T-helper 1 cell (primary cell): Measurements from ENCODE around the gene BMAL2.

Source experiments
- DNase-seq, 5 donors: peaks; one replicate each; pipeline ENCODE4 v3.0.0-alpha.2; 2012 to 2020

Gene BMAL2

DNA sequence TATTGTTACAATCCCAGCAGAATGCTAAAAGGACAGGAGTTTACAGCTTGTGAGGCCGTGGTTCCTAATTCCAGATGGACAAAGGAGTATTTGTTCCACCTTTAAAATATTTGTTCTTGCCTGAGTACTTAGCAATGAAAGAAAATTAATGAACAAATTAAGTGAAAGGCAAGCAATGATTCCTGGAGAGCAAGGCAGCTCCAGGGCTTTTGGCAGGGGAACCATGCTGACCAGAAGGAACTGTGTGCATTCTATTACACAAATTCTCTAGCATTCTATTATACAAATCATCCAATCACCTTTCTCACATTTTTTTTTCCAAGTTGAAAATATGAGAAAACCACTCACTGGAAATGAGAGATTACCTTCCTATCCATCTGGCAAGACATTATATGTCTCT lies 1.8 kb upstream of the BMAL2 start:
- no peak for DNase-seq

DNA sequence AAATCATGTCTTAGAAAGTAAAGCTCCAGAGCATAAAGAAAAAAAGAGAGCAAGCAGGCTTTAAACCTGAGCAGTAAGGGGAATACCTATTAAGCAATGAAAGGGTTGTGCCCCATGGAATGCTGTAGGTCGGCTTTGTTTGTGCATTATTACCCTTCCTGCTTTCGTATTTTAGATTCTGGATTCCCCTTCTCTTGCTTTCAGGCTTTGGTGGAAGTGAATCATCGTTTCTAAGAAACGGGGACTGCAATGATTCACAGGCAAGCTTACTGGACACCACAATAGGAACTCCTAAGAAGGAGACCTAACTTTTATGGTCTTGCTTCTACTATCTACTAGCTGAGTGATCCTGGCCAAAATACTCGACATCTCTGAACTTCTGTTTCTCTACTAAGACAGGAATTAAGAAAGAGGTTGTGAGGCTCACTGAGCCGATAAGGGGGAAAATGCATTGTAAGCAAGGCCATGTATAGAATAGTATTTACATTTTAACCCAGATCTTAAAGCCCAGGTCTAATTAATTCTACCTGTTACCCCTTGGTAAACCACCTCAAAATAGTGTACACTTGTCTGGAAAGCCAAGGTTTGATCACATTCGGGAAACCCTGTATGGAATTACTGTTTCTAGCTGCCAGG lies 1.2 kb upstream of the BMAL2 start:
- peak in 1 of 5 donors; percentile 87 for DNase-seq

DNA sequence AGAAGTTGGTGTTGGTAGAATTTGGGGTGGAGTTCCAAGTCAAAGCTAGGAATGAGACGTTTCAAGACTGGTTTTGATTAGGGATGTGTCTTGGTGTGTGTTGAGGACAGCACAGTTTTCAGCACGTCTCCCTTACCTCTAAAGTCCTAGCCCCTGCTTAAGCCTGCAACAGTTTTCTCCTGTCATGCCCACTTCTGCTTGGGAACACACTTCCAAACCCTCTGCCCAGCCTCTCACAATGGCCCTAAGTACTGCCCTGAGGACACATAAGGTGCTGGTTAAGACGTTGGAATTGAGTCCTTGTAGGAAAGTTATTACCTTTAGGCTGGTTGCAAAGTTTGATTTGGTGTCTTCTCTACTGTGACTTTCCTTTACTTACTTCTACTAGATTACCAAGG lies 710 bp upstream of the BMAL2 start:
- peak in 1 of 5 donors; percentile 15 for DNase-seq

DNA sequence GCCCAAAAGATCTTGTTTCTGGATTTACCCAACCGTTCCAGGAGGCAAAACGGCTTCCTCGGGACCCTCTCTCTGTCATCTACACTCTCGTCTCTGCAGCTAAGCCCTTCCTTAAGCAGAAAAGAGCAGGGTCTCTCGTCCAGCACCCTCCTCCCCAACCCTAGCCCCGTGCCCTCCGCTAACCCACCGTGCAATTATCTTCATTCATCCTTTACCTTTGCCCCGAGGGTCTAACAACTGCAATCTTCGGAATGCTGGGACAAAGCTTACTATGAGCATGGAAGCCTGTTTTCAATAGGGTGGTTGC lies 276 bp upstream of the BMAL2 start:
- DNase-seq = no peak

DNA sequence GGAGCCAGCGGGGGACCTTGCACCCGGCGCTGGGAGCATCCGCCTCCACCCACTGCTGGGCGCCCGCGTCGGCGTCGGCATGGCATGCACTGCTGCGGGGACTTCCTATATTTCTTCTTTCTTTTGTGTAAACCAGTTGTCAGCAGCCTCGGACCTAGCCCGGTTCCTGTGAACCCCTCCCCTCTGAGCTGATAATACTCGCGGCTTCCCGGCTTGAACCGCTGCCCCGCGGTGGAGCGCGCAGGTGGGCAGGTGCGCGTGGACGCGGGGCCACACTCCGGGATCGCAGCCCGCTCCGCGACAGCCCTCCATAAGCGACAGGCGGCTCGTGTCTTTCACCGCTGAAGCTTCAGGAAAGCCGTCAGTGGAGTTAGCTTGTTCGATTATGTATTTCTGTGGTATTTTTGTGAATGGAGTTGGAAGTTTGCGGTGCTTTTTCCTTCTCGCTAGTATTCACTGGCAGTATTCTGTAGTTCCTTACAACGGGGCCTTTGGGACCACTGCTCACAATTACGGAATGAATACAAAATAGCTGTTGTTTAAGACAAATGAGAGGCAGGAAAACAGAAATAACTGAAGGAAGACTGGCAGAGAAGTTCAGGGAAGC lies 870 bp downstream of the BMAL2 start:
- peak in 3 of 5 donors; percentile 7 to 62 (median 10) for DNase-seq

DNA sequence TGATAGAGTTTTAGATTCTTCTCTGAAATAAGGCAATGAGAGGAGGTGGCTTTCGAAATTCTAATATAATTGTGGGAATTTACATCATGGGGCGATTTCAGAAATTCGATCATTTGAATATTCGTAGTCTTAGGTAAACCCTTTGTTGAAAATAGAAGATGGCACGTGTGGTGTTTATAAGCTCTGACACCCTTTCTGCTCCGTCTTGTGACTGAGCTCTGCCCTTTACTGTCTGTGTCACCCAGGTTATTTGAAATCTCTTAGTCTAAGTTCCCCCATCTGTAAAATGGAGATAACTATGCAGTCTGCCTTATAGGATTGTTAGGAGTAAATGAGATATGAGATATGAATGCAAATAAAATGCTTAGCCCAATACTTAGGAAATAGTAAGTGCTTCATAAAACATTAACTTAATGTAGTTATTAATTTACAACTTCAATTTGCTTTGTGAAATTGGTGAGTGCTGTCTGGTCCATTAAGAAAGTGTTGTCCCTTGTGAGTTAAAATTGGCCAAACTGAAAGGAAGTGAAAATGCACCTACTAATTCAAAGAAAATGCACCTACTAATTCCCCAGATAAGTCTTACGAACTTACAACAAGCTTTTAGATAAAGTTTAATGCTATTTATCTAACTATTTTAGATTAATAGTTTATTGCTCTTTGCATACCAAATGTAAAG lies 1.5 kb downstream of the BMAL2 start:
- DNase-seq = no peak

DNA sequence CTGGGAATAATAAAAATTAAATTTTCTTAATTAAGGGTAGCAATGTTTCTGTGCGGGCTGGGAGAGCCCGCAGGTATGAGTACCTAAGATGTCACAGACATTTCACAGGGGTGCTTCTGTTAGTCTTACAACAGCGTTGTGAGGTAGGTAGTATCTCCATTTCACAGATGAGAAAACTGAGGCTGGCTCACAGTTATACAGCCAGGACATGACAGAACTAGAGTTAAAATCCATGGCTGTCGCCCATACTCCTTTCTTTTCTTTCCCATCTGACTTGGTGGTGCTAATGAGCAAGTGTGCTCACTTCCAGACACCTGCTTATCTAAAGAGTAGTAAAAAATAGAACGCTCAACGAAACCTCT lies 2.1 kb downstream of the BMAL2 start:
- DNase-seq = no peak

DNA sequence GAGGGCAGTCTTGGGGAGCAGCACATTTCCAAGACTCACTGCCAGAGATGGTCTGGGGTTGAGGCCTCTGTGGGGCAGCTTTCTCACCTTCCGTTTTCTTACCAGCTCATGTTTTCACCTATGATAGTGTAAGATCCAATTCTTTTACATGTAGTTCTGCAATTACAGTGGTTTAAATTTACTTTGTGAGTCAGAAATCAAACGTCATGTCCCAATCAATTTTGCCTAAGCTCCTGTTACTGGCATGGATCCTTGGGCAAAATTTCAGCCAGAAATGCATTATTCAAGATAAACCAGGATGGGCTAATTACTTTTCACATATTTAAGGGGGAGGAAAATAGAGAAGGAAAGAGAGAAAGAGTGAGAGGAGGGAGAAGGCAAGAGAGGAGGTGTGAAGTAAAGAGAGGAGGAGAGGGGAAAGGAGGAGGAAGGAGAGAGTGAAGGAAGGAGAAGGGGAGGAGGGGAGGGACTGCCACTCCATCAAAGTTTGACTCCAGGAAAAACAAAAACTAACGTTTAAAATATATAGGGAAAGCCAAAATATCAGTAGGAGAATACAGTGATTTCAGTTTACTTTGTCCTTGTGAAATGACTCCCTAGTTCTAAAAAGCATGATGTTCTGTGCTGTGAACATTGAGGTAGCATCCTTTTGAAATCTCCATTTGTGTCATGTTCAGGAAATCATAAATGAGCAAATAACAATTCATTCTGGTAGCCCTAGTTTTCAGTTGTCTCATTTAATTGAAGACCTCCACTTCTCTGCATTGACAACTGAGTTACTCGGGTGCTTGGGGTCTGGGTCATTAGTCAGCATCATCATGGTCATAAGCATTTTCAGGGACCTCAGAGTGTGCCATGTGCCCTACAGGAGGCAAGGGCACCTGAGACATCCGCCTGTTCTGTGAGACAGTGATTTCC lies 3.0 kb downstream of the BMAL2 start:
- peak in 1 of 5 donors; percentile 38 for DNase-seq

DNA sequence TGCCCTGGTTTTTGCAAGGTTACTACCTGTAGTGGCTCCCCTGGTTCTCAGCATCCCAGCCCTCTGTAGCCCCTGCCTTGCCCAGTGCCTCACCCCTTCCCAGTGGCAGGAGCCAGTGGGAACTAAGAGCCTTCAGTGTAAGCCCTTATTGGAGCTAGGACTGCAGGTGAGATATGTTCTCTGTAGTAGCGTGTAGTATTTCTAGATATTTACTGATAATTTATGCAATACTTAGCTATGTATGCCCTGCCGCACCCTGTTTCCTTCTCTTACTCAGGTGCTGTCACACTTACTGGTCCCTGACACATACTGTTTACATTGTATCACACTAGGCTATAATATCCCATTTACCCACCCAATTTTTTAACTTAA lies 3.6 kb downstream of the BMAL2 start:
- no peak for DNase-seq

DNA sequence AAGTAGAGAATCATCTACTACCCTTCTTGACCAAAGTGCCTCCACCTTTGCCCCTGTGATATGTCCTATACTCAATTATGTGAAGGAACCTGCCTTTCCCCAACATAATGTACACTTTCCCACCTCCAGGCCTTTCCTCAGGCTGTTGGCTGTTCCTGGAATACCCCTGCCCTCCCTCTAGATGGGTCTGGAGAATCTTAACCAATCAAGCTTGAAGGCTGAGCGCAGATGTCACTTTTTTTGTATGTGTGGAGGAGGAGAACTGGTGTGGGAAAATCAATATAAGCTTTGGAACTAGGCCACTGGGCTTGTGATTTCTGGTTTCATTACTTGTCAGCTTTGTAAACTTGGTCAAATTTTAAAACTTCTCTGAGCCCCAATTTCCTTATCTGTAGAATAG lies 4.7 kb downstream of the BMAL2 start:
- DNase-seq = no peak

DNA sequence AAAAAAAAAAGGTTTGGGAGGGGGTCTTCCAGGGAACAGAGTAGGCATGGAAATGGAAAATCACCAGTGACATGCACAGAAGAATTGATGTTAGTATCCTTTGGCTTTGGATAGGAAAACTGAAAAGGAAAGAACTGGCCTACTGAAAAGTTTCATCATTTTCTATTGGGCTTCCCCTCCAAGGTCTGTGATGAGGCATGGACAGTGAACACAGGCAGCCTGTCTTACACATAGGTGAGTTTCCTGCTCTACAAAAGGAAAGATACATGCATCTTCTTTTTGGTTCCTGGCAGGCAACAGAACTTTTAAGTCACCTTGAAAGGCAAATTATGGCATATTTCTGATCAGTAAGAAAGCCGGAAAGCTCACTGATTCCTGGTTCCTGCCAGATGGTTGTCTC lies 5.8 kb downstream of the BMAL2 start:
- DNase-seq = no peak

DNA sequence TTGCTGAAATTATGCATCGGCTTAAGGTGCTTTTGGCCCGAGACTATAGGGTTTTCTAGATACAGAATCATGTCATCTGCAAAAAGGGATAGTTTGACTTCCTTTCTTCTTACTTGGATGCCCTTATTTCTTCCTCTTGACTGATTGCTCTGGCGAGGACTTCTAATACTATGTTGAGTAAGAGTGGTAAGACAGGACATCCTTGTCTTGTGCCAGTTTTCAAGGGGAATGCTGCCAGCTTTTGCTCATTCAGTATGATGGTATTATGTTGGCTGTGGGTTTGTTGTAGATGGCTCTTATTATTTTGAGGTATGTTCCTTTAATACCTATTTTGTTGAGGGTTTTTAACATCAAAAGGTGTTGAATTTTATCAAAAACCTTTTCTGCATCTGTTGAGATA lies 8.3 kb downstream of the BMAL2 start:
- no peak for DNase-seq

DNA sequence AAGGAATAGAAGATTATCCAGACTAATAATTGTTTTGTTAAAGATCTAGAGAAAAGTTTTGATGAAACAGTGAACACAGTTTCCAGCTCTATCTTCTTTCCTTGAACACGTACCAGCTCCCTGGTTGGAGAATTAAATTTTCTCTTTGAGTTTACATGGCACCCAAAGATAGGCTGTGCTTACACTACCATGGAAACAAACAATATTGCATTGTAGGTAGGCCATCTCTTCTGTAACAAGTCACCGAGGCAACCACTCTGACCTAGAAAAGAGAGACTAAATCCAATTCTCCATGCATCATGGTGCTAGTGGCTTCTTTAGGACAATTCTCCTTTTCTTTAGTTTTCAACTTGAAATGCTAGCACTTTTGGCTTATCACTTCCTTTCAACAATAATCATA lies 9.9 kb downstream of the BMAL2 start:
- DNase-seq = no peak

DNA sequence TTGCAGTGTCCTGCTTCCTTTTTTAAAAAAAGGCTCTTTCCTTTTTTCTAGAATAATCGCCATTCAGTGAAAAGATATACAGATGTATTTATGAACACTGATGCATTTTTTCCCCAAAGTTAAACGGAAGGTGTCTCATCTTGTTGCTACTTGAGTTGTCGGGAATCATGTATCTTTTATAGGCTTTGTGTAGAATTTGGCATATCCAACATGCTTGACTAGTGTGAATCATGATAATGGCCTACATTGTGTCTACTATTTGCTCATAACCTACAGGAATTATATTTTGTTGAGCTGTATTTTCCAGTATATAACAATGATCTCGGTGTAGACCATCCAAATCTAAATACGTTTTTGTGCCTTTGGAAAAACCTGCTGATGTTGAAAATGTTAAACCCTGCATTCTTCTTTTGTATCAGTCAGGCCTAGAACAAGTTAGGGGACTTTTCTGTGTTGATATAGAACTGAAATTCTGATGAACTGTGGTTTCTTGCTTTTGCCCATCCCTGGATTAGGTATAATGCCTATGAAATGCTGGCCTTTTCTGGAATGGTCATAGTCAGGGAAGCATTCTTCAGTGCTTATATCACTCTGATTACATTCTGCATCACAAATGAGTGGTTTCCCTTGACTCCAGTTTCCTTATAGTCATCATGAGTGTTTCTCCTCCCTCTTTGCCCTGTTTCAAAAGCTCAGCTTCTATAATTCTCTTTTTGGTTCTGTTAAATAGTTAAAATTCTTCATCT lies 10.8 kb downstream of the BMAL2 start:
- no peak for DNase-seq

DNA sequence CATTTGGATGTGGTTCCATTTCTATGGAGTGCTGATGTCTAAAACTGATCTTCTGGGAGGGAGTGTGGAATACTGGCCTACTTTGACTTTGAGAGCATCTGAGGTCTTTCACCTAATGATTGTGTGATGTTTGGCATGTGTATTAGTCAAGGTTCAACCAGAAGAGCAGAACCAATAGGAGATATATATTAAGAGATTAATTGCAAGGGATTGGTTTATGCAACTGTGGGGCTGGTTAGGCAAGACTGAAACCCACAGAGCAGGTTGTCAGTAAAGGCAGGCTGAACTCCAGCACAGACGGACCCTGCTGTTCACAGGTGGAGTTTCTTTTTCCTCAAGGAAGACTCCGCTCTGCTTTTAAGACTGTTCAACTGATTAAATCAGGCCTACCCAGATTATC lies 11.6 kb downstream of the BMAL2 start:
- no peak for DNase-seq

DNA sequence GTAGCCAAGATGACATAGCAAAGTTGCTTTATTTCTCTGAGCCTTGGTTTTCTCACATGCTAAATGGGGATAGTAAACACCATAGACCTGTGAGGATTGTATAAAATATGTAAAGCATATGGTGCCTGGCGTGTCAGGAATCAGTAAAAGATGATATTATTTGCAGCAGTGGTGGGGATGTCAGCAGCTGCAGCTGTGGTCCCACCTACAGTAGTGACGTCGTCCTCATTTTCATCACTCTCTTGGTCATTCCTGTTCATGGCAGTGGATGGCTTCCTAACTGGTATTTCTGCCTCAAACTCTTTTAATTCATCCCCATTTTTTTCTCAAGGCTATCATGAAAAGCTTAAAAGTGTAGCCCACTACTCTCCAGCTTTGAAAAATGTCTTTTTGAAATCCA lies 12.1 kb downstream of the BMAL2 start:
- DNase-seq = no peak

DNA sequence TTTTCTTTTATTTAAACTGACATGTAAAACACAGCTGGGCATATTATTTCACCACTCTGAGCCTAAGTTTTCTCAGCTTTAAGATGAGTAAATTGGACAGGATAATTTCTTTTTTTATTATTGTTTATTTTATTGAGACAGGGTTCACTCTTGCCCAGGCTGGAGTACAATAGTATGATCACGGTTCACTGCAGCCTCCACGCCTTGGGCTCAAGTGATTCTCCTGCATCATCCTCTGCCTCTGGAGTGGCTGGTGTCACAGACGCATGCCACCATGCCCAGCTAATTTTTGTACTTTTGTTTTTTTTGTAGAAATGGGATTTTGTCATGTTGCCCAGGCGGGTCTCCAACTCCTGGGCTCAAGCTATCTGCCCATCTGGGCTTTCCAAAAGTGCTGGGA lies 12.7 kb downstream of the BMAL2 start:
- no peak for DNase-seq

DNA sequence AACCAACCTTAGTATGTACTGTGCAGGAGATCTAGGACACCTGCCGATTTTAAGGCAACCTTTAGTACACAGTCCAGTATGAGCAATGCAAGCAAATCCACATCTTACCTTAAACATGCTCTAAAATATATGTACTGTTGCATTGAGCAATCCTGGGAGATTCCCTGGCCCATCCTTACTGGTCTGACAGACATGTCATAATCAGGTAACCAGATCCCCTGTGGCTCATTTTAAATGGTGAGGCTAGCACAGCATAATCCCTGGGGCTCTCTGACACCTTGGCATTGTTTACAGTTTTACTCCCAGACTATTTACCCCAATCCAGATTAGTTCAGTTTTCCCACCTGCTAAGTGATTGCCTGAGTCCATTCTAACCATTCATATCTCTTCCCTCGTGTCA lies 15.1 kb downstream of the BMAL2 start:
- DNase-seq = no peak

DNA sequence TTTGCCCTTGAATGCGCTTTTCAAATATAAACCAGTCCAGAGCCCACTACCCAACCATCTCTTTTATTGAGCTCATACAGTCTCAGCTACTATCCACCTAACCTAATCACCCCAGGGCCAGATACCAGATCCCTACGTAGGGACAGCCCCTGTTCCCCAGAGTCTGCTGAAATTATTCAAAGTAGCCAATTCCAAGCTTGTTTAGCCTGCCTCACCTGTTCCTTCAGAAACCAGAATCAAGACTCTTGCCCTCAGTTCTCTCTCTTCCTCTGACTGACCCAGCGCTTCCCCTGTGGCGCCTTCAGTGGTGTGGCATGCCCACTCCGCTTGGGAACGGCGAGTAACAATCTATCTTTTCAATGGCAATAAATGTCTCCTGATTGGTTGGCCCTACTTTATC lies 18.8 kb downstream of the BMAL2 start:
- DNase-seq = no peak

DNA sequence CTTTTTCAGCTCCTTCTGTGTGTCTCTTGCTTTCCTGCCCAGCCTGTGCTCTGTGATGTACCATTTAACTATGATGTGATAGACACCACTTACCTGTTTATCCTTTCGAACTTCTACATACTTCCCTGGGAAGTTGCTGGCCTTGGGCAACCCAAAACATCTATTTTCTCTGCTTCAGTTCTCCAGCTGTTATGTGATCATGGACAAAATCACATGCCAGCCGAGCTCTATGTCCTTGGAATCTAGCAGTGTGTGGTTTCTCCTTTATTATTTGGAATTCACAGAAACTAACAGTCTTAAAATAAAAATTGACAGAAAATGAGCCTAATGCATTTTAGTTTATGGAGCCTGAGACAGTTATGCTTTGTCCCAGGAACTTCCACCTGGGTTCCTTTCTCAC lies 22.9 kb downstream of the BMAL2 start:
- no peak for DNase-seq

DNA sequence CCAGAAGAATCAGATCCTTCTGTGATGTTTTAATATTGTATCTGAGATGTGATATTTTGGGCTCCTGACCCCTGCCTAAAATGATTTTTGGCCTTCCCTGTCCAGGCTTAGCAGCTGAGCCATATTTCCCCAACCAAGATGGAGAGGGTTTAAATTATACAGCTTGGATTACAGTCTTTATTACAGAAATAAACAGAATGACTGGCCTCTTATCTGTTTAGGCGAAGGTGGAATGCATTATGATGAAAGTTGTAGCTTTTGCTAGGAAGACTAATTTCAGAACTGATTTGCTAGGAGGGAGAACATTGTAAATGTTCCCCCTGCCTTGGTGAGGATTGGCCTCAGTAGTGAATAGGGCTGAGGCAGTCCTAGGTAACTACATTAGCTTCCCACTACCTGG lies 23.3 kb downstream of the BMAL2 start:
- DNase-seq = no peak

DNA sequence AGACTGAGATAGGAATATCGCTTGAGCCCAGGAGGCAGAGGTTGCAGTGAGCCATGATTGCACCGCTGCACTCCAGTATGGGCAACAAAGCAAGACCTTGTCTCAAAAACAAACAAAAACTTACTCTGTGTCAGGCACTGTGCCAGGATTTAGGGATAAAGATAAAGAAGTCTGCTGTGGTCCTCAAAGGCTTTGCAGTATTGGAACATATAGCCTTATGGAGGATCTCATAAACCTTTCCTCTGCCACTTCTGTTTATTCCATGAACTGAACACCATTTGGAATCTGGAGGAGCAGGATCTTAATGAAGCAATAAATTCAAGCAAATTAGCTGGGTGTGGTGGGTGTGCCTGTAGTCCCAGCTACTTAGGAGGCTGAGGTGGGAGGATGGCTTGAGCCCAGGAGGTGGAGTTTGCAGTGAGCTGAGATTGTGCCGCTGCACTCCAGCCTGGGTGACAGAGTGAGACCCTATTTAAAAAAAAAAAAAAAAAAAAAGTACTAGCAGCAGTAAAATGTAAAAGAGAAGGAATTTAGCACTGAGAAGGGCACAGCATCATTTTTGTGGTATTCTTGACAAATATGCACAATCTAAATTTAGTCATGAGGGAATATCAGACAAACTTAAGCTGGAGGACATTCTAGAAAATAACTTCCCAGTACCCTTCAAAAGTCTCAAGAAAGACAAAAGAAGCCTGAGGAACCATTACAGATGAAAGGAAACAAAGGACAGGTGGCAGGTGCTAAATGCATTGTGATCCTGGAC lies 27.1 kb downstream of the BMAL2 start:
- no peak for DNase-seq
